ENCODE results near the gene ASTN2.

DNA sequence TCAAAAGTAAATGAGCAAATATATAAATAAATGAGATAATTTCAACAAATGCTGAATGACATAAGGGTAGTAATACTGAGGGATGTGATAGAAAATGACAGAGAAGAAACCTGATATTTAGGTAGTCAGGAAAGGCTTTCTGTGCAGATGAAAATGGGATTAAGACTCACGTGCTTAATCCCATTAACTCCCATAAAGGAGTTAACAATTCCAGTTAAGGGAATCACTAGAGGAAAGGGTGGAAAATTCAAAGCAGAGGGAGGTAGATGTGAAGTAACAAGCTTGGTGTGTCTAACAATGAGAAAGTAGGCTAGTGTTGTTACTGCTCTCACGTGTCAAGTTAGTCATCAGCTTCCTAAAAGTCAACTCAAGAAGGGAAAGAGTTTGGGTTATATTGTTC, 818.2 kb downstream of the ASTN2 start:
- no peak for TF ChIP-seq TAF1 (IDR thresholded peaks at IDR 0.05; ENCODE audit: low read depth)
- no peak for TF ChIP-seq POLR2AphosphoS5 (IDR thresholded peaks at IDR 0.05)
- TF ChIP-seq, protein P1, sequence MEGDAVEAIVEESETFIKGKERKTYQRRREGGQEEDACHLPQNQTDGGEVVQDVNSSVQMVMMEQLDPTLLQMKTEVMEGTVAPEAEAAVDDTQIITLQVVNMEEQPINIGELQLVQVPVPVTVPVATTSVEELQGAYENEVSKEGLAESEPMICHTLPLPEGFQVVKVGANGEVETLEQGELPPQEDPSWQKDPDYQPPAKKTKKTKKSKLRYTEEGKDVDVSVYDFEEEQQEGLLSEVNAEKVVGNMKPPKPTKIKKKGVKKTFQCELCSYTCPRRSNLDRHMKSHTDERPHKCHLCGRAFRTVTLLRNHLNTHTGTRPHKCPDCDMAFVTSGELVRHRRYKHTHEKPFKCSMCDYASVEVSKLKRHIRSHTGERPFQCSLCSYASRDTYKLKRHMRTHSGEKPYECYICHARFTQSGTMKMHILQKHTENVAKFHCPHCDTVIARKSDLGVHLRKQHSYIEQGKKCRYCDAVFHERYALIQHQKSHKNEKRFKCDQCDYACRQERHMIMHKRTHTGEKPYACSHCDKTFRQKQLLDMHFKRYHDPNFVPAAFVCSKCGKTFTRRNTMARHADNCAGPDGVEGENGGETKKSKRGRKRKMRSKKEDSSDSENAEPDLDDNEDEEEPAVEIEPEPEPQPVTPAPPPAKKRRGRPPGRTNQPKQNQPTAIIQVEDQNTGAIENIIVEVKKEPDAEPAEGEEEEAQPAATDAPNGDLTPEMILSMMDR (IDR thresholded peaks at IDR 0.05; ENCODE audit: poor library complexity, severe bottlenecking) = no peak
- TF ChIP-seq, protein P2, sequence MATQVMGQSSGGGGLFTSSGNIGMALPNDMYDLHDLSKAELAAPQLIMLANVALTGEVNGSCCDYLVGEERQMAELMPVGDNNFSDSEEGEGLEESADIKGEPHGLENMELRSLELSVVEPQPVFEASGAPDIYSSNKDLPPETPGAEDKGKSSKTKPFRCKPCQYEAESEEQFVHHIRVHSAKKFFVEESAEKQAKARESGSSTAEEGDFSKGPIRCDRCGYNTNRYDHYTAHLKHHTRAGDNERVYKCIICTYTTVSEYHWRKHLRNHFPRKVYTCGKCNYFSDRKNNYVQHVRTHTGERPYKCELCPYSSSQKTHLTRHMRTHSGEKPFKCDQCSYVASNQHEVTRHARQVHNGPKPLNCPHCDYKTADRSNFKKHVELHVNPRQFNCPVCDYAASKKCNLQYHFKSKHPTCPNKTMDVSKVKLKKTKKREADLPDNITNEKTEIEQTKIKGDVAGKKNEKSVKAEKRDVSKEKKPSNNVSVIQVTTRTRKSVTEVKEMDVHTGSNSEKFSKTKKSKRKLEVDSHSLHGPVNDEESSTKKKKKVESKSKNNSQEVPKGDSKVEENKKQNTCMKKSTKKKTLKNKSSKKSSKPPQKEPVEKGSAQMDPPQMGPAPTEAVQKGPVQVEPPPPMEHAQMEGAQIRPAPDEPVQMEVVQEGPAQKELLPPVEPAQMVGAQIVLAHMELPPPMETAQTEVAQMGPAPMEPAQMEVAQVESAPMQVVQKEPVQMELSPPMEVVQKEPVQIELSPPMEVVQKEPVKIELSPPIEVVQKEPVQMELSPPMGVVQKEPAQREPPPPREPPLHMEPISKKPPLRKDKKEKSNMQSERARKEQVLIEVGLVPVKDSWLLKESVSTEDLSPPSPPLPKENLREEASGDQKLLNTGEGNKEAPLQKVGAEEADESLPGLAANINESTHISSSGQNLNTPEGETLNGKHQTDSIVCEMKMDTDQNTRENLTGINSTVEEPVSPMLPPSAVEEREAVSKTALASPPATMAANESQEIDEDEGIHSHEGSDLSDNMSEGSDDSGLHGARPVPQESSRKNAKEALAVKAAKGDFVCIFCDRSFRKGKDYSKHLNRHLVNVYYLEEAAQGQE (IDR thresholded peaks at IDR 0.05; ENCODE audit: borderline replicate concordance) = no peak
- TF ChIP-seq RAD21 (conservative IDR thresholded peaks at IDR 0.05) = no peak
- no peak for TF ChIP-seq EZH2 (IDR thresholded peaks at IDR 0.05; ENCODE audit: borderline replicate concordance, insufficient read depth, low read length, poor library complexity, severe bottlenecking)
- TF ChIP-seq SMC3 (conservative IDR thresholded peaks at IDR 0.05; ENCODE audit: poor library complexity) = no peak
- TF ChIP-seq MXI1 (conservative IDR thresholded peaks at IDR 0.05; ENCODE audit: poor library complexity, severe bottlenecking) = no peak
